HG02943 (cell line): ENCODE measurements around the gene TAF6.
A peak's percentile ranks its signal among the peaks of the same experiment; 100 is the strongest.
"Not testable (repeated sequence)": the region's sequence is repeated elsewhere in the genome, so short reads cannot be mapped to it uniquely, and the experiment has no call there.

Experiments used
- ATAC-seq: cut with Tn5 transposase; IDR thresholded peaks from one replicate; pipeline ENCODE4 v1.9.1; 2021; ENCODE audit warnings: mild to moderate bottlenecking, low read depth, moderate library complexity; ENCODE audit not compliant: unreplicated experiment

Gene TAF6

DNA sequence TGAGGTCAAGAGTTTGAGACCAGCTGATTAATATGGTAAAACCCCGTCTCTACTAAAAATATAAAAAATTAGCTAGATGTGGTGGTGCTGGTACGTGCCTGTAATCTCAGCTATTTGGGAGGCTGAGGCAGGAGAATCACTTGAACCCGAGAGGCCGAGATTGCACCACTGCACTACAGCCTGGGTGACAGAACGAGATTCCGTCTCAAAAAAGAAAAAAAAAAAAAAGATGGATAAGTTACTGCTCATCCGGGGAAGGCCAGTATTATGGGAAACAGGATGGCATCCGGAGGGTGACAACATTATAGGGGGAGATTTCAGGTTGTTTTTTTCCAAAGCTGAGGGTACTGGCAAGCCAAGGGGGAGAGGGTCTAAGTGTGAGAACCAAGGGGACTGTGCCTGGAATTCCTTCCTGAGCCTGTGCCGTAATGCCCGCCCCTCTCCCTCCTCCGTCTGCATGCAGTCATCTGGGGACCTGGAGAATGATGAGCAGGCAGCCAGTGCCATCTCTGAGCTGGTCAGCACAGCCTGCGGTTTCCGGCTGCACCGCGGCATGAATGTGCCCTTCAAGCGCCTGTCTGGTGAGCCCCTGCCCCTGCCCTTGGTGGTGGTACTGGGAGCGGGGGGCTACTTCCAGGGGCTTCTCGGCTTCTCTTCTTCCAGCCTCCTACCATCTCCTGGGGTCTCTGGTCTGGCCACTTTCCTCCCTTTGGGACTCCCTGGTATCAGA lies 33.9 kb upstream of the TAF6 start:
- no peak for ATAC-seq

DNA sequence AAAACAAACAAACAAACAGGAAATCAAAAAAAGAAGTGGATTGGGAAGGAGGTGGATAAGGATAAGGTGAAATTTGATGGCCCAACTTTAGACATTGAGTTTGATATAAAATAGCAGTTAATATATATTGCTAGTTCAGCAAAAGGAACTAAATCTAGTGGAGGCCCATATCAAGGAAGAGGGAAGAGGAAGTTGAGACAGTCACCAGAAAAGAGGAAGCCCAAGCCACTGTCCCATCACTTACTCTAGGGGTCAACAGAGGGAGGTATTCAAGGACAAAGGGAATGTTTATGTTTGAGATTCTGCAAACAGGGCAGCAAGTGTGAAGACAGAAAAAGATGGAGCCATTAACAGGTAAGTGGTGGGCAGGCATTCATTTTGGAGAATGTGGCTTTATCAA lies 33.2 kb upstream of the TAF6 start:
- ATAC-seq, result no peak

DNA sequence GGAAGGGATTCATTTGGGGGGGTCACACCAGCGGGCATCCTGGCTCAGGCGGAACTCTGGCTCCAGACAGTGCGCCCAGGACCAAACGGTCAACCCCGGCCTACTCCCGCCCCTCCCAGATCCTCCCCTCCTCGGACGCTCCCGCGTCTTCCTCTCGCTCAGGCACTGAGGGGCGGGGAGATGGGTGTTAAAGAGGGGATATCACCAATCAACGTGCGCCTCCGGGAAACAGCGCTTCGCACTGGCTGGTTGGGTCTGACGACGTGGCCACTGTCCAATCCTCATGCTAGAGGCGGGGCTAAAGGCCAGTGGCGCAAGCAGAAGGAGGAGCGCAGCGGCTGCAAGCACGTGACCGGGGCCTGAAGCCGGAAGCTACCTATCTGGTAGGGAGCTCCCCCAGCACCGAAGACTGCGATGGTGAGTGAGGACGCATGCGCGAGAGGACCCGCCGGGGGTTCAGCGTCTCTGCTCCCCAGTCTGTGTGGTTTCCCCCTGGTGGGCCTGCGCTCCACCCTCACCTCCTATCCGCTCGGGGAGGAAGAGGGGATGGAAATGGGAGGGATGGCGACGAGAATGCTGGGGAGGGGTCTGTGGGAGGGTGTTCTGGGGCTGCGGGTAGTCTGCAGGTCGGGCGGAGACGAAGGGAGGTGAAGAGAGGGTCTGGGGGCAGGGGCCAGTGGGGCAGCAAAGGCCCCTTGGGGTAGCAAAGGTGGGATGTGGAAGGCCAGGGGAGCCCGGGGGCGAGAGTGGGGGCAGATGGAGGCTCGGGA lies 29.6 kb upstream of the TAF6 start, which contains the start of gene LAMTOR4:
Gene LAMTOR4, plus strand, starts transcription at position 360 of the 770 bp plus-strand sequence. Its CDS starts 55 bp downstream, at position 415.
- peak; percentile 98 for ATAC-seq

GRCh38 chr7:100148225-100148558 lies 29.0 kb upstream of the TAF6 start:
- no peak for ATAC-seq

DNA sequence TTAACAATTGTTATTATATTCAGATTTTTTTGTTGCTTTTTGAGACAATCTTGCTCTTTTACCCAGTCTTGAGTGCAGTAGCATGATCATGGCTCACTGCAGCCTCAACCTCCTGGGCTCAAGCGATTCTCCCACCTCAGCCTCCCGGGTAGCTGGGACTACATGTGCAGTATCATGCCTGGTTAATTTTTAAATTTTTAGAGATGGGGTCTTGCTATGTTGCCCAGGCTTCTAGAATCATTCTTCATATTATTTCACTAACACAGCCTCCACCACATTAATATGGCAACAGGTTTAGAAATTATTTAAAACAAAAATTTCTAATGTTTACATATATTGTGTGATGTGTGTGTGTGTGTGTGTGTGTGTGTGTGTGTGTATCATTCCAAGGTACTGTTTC lies 28.1 kb upstream of the TAF6 start:
- ATAC-seq, result no peak

DNA sequence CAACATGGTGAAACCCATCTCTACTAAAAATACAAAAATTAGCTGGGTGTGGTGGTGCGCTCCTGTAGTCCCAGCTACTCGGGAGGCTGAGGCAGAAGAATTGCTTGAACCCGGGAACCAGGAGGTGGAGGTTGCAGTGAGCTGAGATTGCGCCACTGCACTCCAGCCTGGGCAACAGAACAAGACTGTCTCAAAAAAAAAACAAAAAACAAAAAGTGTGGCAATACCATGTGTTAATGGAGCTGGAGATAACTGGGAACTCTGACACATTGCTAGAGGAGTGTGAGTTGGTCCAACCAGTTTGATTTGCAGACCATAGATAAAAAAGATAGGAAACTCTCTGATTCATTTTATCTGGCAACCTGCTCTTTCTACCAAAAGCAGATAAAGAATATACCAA lies 27.2 kb upstream of the TAF6 start:
- not testable (repeated sequence) for ATAC-seq

DNA sequence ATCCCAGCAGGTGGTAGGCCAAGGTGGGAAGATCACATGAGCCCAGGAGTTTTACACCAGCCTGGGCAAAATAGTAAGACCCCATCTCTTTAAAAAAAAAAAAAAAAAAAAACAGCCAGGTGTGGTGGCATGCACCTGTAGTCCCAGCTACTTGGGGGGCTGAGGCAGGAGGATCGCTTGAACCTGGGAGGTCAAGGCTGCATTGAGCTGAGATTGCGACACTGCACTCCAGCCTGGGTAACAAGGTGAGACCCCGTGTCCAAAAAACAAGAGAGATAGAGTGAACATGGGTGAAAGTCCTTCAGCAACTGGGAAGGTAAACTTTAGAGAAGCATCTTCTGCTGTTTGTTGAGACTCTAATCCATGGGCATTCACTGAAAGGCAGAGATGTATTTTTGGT lies 23.3 kb upstream of the TAF6 start:
- no peak for ATAC-seq

- no peak for ATAC-seq
Measured at GRCh38 chr7:100141555-100141949, 22.4 kb upstream of the TAF6 start.

DNA sequence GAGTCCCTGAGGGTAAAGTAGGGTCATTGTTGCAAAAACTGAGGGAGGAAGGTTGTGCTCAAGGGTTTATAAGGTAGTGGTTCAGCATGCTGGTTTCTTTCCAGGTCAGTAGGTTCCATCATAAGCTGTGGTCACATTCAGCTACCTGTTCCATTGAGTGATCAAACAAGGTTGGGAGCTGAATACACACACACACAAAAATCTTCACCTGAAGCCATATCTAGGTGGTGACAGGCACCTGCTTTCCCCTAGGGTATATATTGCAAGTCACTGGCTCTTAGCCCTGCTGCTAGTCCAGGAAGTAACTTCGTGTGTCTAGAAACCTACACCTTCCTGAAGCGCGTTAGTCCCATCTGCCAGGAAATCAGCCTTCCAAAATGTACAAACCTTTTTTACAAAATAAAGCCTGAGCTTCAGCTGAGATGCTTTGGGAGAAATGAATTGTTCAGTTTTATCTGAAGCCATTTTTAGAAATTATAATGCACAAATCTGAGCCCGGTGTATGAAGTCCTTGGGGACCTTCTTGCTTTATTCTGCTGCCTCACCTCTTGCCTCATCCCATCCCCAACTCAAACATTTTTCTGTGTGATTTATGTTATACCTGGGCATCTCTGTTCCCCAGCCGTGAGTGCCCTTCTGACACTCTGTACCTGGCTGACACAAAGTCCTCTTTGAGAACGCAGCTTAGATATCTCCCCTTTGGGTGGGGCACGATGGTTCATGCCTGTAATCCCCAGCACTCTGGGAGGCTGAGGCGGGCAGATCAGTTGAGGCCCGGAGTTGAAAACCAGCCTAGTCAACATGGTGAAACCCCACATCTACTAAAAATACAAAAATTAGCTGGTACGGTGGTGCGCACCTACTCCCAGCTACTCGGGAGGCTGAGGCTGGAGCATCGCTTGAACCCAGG lies 18.9 kb upstream of the TAF6 start:
- ATAC-seq, result no peak

DNA sequence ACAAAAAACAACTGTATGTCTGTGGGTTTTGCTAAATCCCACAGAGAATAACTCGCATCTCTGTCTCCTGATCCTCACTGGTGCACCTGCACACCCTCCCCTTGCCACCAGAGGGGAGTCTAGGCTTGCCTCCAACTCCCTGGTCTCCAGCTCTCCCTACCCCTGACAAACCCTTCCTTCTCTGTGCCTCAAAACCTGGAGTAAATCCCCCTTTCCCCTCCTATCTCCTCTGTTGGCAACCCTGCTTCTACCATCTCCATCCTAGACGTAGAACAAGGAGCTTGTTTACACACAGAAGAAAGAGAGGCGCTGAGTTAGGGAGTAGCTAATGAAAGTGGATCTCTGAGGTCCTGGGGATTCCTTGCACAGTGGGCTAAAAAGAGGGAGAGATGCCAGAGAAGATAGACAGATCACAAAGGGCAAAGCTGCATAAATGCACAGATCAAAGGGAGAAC lies 13.6 kb upstream of the TAF6 start:
- ATAC-seq, result no peak

DNA sequence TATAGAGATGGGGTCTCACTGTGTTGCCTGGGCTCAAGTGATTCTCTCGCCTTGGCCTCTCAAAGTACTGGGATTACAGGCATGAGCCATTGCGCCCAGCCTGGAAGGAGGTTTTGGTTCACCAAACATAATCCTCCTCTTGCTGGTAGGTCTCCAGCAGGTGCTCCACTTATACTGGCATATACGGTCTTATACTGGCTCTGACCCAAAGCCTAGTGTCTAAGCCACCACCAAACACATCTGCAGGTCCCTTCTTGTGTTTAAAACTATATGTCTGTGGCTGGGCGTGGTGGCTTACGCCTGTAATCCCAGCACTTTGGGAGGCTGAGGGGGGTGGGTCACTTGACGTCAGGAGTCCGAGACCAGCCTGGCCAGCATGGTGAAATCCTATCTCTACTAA lies 13.0 kb upstream of the TAF6 start:
- no peak for ATAC-seq

GRCh38 chr7:100130608-100131453 lies 11.7 kb upstream of the TAF6 start:
- no peak for ATAC-seq

GRCh38 chr7:100130220-100130607 lies 11.1 kb upstream of the TAF6 start:
- not testable (repeated sequence) for ATAC-seq

DNA sequence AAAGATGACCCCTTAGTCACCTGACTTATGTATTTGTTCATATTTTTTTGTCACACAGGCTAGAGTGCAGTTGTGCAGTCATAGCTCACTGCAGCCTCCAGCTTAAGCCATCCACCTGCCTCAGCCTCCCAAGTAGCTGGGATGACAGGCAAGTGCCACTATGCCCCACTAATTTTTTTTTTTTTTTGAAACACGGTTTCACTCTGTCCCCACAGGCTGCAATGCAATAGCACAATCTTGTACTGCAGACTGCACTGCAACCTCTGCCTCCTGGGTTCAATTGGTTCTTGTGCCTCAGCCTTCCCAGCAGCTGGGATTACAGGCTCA lies 9.4 kb upstream of the TAF6 start:
- no peak for ATAC-seq

GRCh38 chr7:100127866-100128636 lies 8.9 kb upstream of the TAF6 start:
- no peak for ATAC-seq

DNA sequence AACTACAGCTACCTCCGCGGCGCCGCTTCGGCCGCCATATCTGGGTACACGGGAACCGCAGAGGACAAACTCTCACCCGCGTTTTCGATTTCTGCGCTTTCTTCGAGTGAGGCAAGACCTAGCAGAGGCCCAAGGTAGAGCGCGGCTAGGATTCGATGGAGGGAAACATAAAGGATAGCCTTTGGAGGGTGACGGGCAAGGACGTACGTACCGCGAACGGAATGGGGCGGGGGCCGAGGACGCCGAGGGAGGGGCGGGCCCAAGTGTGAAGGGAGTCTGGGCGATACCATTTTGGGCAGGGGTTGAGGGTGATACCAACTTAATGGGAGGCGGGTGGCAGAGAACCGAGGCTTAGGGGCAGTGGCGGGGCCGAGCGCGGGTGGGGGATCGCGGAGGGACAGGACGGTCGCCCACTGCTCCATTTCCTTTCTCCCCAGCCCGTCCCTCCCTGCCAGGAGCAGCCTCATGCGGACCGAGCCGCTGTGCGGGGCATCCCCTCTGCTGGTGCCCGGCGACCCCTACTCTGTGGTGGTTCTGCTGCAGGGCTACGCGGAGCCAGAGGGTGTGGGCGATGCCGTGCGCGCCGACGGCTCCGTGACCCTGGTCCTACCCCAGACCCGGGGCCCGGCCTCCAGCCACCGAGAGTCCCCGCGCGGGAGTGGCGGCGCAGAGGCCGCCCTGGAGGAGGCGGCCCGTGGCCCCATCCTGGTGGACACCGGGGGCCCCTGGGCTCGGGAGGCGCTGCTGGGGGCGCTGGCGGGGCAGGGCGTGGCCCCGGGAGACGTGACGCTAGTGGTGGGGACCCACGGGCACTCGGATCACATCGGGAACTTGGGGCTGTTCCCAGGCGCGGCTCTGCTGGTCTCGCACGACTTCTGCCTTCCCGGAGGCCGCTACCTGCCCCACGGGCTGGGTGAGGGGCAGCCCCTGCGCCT lies 8.0 kb upstream of the TAF6 start, which contains the start of gene MBLAC1:
Gene MBLAC1, plus strand, starts transcription at position 37 of the 935 bp plus-strand sequence. Its CDS starts 429 bp downstream, at position 466.
- peak; percentile 53 for ATAC-seq

GRCh38 chr7:100126239-100126930 lies 7.2 kb upstream of the TAF6 start:
- peak; percentile 25 for ATAC-seq
